Left ventricle myocardium inferior (tissue), 1 donor: Measurements from ENCODE around the gene SRP9. TPM values are rescaled to one million over a fixed set of nuclear protein-coding genes. Genes with fewer than 3 reads are reported as not detected.

ENCODE experiments used
- DNase-seq: peaks from one replicate; pipeline ENCODE4 v3.0.0-alpha.2; 2020
- H3K27ac ChIP-seq: fragments of 200-600 bp; replicated peaks from 2 replicates; pipeline ENCODE4 v1.8.0; 2021
- H3K27me3 ChIP-seq: fragments of 200-600 bp; 2 replicates; pipeline ENCODE4 v1.8.0; 2021; ENCODE audit warnings: low read depth
- H3K36me3 ChIP-seq: fragments of 200-600 bp; 2 replicates; pipeline ENCODE4 v1.8.0; 2021
- H3K4me1 ChIP-seq: fragments of 200-600 bp; 2 replicates; pipeline ENCODE4 v1.8.0; 2021
- H3K4me3 ChIP-seq: fragments of 200-600 bp; 2 replicates; pipeline ENCODE4 v1.8.0; 2021; ENCODE audit warnings: mild to moderate bottlenecking, moderate library complexity
- H3K9me3 ChIP-seq: fragments of 200-600 bp; replicated peaks from 2 replicates; pipeline ENCODE4 v1.8.0; 2021
- CTCF ChIP-seq: fragments of 200-600 bp; IDR thresholded peaks from 2 replicates; pipeline ENCODE4 v1.8.0; 2021; ENCODE audit warnings: antibody characterized with exemption, mild to moderate bottlenecking, borderline replicate concordance
- intact Hi-C: fragments of 100-400 bp; cut with micrococcal nuclease; formaldehyde crosslinking; loops from one replicate; pipeline ENCODE4 v1.11.0; 2022
- total RNA-seq: library from RNA; stranded (reverse); fragmentation: NEBNext Ultra II Directional; extraction: Animal tissue kit (Norgen Biotek cat#: 25700); gene quantifications from one replicate; pipeline ENCODE4 v1.2.1, GENCODE V29; 2021
- donor health status: DM: no; HTN: yes; CAD: no; lungs with severe emphysema.

Gene SRP9
- total RNA-seq, 1 donor from 2014 or later, result 205 TPM

- peaks cover 12% of the 10 kb centered on the region for H3K36me3 ChIP-seq
- no peaks in the 10 kb centered on the region for H3K27me3 ChIP-seq
- peak overlapping the region; percentile 49 for H3K4me3 ChIP-seq
- peaks cover 87% of the 10 kb centered on the region for H3K4me1 ChIP-seq
- peak; percentile 65 for DNase-seq
- no peak for TF ChIP-seq CTCF
- H3K9me3 ChIP-seq, result no peaks in the 10 kb centered on the region
- intact Hi-C loops, result no loop called here
- H3K27ac ChIP-seq, result peak overlapping the region; percentile 95
These were observed 40.0 kb downstream of the SRP9 start for GRCh38 chr1:225817611-225818061.

- Histone ChIP-seq H3K27ac (peak overlapping the region; percentile 95), H3K4me1 (peaks cover 87% of the 10 kb centered on the region), H3K27me3 (no peaks in the 10 kb centered on the region), H3K36me3 (peaks cover 14% of the 10 kb centered on the region), H3K4me3 (no peak overlapping the region), H3K9me3 (no peaks in the 10 kb centered on the region)
- no peak for TF ChIP-seq CTCF
- no peak for DNase-seq
- intact Hi-C loops, result no loop called here
These were observed 40.6 kb downstream of the SRP9 start for GRCh38 chr1:225818229-225818628.

GRCh38 chr1:225819346-225820192 lies 41.9 kb downstream of the SRP9 start:
- intact Hi-C loops, result no loop called here
- peaks cover 87% of the 10 kb centered on the region for H3K4me1 ChIP-seq
- no peaks in the 10 kb centered on the region for H3K9me3 ChIP-seq
- peaks cover 16% of the 10 kb centered on the region for H3K36me3 ChIP-seq
- H3K4me3 ChIP-seq, result no peak overlapping the region
- TF ChIP-seq CTCF, result no peak
- DNase-seq, result no peak
- H3K27ac ChIP-seq, result peak overlapping the region; percentile 73
- no peaks in the 10 kb centered on the region for H3K27me3 ChIP-seq

- TF ChIP-seq CTCF, result no peak
- H3K27ac ChIP-seq, result peak overlapping the region; percentile 73
These were observed 43.0 kb downstream of the SRP9 start for GRCh38 chr1:225820522-225821120.

GRCh38 chr1:225822655-225823403 lies 45.2 kb downstream of the SRP9 start:
- DNase-seq, result no peak
- Histone ChIP-seq H3K9me3 (no peaks in the 10 kb centered on the region), H3K4me1 (peaks cover 87% of the 10 kb centered on the region), H3K27me3 (no peaks in the 10 kb centered on the region), H3K4me3 (no peak overlapping the region), H3K36me3 (peaks cover 16% of the 10 kb centered on the region), H3K27ac (peak overlapping the region; percentile 39)
- intact Hi-C loops, result no loop called here
- TF ChIP-seq CTCF, result no peak

More at GRCh38 chr1:225820522-225821120, 43.0 kb downstream of the SRP9 start:
- H3K36me3 ChIP-seq, result peaks cover 16% of the 10 kb centered on the region
- intact Hi-C loops, result no loop called here
- peaks cover 87% of the 10 kb centered on the region for H3K4me1 ChIP-seq
- no peak for DNase-seq
- H3K4me3 ChIP-seq, result no peak overlapping the region
- no peaks in the 10 kb centered on the region for H3K27me3 ChIP-seq
- H3K9me3 ChIP-seq, result no peaks in the 10 kb centered on the region
